OCI-LY1 (cell line): ENCODE results near the gene STK38L.

Experiments used
- EZH2 ChIP-seq: fragments of 200-600 bp; sonication (generic), shearing (Covaris generic); IDR thresholded peaks from 2 replicates; pipeline ENCODE4 v1.8.0; 2017; ENCODE audit warnings: borderline replicate concordance, mixed run types, mild to moderate bottlenecking, antibody characterized with exemption, low read length, moderate library complexity, mixed read lengths
- TF ChIP-seq, protein P1 (sequence below): fragments of 200-600 bp; sonication (generic), shearing (Covaris generic); IDR thresholded peaks from 2 replicates; pipeline ENCODE4 v1.5.1; 2017; ENCODE audit warnings: mild to moderate bottlenecking, antibody characterized with exemption, low read length, moderate library complexity, mixed read lengths

DNA sequence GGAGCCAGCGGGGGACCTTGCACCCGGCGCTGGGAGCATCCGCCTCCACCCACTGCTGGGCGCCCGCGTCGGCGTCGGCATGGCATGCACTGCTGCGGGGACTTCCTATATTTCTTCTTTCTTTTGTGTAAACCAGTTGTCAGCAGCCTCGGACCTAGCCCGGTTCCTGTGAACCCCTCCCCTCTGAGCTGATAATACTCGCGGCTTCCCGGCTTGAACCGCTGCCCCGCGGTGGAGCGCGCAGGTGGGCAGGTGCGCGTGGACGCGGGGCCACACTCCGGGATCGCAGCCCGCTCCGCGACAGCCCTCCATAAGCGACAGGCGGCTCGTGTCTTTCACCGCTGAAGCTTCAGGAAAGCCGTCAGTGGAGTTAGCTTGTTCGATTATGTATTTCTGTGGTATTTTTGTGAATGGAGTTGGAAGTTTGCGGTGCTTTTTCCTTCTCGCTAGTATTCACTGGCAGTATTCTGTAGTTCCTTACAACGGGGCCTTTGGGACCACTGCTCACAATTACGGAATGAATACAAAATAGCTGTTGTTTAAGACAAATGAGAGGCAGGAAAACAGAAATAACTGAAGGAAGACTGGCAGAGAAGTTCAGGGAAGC is 89.4 kb downstream of the STK38L start:
- TF ChIP-seq, protein P1, sequence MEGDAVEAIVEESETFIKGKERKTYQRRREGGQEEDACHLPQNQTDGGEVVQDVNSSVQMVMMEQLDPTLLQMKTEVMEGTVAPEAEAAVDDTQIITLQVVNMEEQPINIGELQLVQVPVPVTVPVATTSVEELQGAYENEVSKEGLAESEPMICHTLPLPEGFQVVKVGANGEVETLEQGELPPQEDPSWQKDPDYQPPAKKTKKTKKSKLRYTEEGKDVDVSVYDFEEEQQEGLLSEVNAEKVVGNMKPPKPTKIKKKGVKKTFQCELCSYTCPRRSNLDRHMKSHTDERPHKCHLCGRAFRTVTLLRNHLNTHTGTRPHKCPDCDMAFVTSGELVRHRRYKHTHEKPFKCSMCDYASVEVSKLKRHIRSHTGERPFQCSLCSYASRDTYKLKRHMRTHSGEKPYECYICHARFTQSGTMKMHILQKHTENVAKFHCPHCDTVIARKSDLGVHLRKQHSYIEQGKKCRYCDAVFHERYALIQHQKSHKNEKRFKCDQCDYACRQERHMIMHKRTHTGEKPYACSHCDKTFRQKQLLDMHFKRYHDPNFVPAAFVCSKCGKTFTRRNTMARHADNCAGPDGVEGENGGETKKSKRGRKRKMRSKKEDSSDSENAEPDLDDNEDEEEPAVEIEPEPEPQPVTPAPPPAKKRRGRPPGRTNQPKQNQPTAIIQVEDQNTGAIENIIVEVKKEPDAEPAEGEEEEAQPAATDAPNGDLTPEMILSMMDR = no peak
- no peak for TF ChIP-seq EZH2
